Measurements from ENCODE around the gene TEX26. TPM values are rescaled to one million over a fixed set of nuclear protein-coding genes. Genes with fewer than 3 reads are reported as not detected.

TEX26 gene
- total and polyA plus RNA-seq, 9 of the 15 experiments (the other 6 are each of a cell fraction or from before 2014, with no cell fraction given), result not detected

DNA sequence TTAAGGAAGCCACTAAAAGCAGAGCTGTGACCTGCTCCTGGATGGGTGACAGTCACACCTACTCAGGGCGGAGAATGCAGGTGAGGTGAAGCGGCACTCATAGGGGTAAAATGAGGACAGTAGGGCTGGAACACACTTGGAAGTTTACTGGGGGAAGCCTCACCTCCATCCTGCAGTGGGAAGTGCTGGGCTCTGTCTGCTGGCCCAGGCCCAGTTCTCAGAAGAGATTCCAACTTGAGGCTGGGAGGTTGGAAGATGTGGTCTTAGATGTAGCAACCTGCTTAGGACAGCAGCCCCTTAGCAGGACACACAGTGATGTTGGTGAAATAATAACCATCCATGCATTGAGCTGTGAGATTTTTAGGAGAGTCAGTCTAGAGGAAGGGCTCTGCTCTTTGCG, 21.8 kb upstream of the TEX26 start (continued):
- no peak for TF ChIP-seq SRSF7 (optimal IDR thresholded peaks at IDR 0.05; ENCODE audit: low read depth, low read length)
- no peak for TF ChIP-seq ZNF507 (tag; conservative IDR thresholded peaks at IDR 0.05)
- no peak for TF ChIP-seq ATF2 (CRISPR knock-in tag; IDR thresholded peaks at IDR 0.05)
- TF ChIP-seq MAFF (IDR thresholded peaks at IDR 0.05; ENCODE audit: low read length), result no peak
- TF ChIP-seq ZC3H4 (CRISPR knock-in tag; IDR thresholded peaks at IDR 0.05; ENCODE audit: borderline replicate concordance), result no peak
- TF ChIP-seq MCM7 (IDR thresholded peaks at IDR 0.05), result no peak
- TF ChIP-seq, protein P1, sequence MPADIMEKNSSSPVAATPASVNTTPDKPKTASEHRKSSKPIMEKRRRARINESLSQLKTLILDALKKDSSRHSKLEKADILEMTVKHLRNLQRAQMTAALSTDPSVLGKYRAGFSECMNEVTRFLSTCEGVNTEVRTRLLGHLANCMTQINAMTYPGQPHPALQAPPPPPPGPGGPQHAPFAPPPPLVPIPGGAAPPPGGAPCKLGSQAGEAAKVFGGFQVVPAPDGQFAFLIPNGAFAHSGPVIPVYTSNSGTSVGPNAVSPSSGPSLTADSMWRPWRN (IDR thresholded peaks at IDR 0.05; ENCODE audit: low read depth), result no peak

DNA sequence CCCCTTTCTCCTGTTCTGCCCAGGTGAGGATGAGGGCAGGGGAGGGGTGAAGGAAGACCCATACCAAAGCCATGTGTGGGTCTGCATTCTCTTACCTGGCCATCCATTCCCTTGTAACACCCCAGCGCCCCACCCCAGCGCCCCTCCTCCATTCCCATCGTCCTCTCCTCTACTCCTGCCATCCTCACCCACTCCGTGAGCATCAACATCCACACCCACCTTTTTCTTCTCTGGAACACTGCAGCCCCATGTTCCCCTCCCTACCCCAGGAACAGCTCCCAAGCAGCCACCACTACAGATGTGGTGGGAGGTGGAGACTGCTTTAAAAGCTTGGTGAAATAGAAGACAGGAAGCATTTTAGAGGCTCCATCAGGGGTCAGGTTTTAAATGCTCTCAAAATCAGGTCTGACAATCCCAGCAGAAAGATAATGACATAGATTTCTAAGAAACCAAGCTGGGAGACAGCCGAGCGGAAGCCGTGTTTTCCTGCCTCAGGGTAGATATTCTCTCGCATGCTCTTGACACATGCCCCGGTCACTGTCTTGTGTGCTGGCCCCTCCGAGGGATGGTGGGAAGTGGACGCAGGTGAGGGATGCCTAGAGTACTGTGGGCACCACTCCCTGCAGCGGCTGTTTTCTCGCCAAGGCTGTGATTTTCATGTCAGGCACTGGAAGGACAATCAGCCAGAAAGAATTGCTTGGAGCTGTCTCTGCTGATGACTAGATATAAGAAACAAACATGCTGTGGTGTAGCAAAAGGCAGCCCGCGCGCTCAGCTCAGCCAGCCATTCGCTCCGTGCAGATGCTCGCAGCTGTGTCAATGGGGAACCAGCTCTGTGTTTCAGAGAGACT, 16.5 kb upstream of the TEX26 start:
- Histone ChIP-seq H3K4me1 (replicated peaks in 1 of 2; ENCODE audit: control insufficient read depth in 2 of 2, insufficient read depth in 2 of 2, low read length in 2 of 2) (no peaks in the 10 kb centered on the region), H3K9me1 (ENCODE audit: control insufficient read depth, insufficient read depth, low read length) (no peaks in the 10 kb centered on the region), H3K4me2 (ENCODE audit: insufficient read depth, low read length) (no peak overlapping the region), H3K4me3 (no peak overlapping the region), H3K27me3 (ENCODE audit: control insufficient read depth in 2 of 2, insufficient read depth in 2 of 2, low read length in 2 of 2) (no peaks in the 10 kb centered on the region), H2AFZ (ENCODE audit: low read depth, low read length) (no peak overlapping the region), H3K9ac (ENCODE audit: insufficient read depth in 1 of 2, low read depth in 2 of 2, low read length in 2 of 2) (no peak overlapping the region), H3K27ac (ENCODE audit: extremely low read depth, low read depth, low read length) (no peak overlapping the region), H3K36me3 (ENCODE audit: control insufficient read depth, insufficient read depth, low read length) (no peaks in the 10 kb centered on the region), H3K9me3 (replicated peaks; ENCODE audit: control insufficient read depth, insufficient read depth, low read depth, low read length) (no peaks in the 10 kb centered on the region), H3K79me2 (ENCODE audit: control insufficient read depth, insufficient read depth, low read length) (no peaks in the 10 kb centered on the region), H4K20me1 (replicated peaks; ENCODE audit: control insufficient read depth, insufficient read depth, low read length) (no peaks in the 10 kb centered on the region)
- ChIA-PET CTCF (ENCODE audit: low intra/inter-chr PET ratio) (no interaction called here), POLR2A (no interaction called here)
- 1% methylated on average over 16 of the region's 19 CpGs for WGBS (ENCODE audit: insufficient coverage, low coverage, missing lambda C conversion rate)
- no TSS peak for BruUV-seq (replicated peaks)
- in situ Hi-C loops (cut with MboI) (no loop called here), intact Hi-C loops (cut with micrococcal nuclease) (no loop called here)
- FAIRE-seq, result no peak
- DNase-seq (ENCODE audit: extremely low read depth in 1 of 4, low spot score in 3 of 4), result no peak
- ATAC-seq, result no peak
- no peak for TF ChIP-seq SRF (CRISPR knock-in tag; IDR thresholded peaks at IDR 0.05)
- no peak for TF ChIP-seq NFE2L1 (tag; IDR thresholded peaks at IDR 0.05; ENCODE audit: borderline replicate concordance, low read depth)
- TF ChIP-seq ZNF696 (CRISPR knock-in tag; conservative IDR thresholded peaks at IDR 0.05), result no peak
- TF ChIP-seq NFRKB (IDR thresholded peaks at IDR 0.05; ENCODE audit: low read depth), result no peak
- TF ChIP-seq SIRT6 (IDR thresholded peaks at IDR 0.05; ENCODE audit: low read depth, low read length), result no peak
- no peak for TF ChIP-seq ZNF274 (IDR thresholded peaks at IDR 0.05; ENCODE audit: borderline replicate concordance, low read depth, low read length)

All from K562 (cell line).